Measurements from ENCODE around the gene CTU2.

Gene CTU2

GRCh38 chr16:88695218-88695617 lies 11.1 kb upstream of the CTU2 start:
- H3K4me1 ChIP-seq (ENCODE audit: insufficient read depth, low read length, severe bottlenecking), result no peaks in the 10 kb centered on the region
- H3K36me3 ChIP-seq (ENCODE audit: insufficient read depth, low read length), result peaks cover 7% of the 10 kb centered on the region; the same call in 1 of the 2 replicates
- H3K4me3 ChIP-seq (ENCODE audit: low read depth, low read length, poor library complexity, severe bottlenecking), result no peak overlapping the region
- no peaks in the 10 kb centered on the region for H4K20me1 ChIP-seq (ENCODE audit: insufficient read depth, low read length)
- no peak overlapping the region for H3K27ac ChIP-seq (ENCODE audit: low read depth, low read length, poor library complexity, severe bottlenecking)
- H3K9me2 ChIP-seq (ENCODE audit: low read depth, low read length), result no peaks in the 10 kb centered on the region
- no peak overlapping the region for H2AFZ ChIP-seq (ENCODE audit: low read length)
- H3K9me3 ChIP-seq (ENCODE audit: low read length), result no peaks in the 10 kb centered on the region
- H3K27me3 ChIP-seq (ENCODE audit: insufficient read depth, low read length), result peaks cover 16% of the 10 kb centered on the region; the same call in 1 of the 2 replicates
- H3K9ac ChIP-seq (ENCODE audit: low read length), result no peak overlapping the region
- TF ChIP-seq EZH2 (IDR thresholded peaks at IDR 0.05; ENCODE audit: borderline replicate concordance, low read length) (no peak), CTCF (IDR thresholded peaks at IDR 0.05; ENCODE audit: low read length) (no peak)
- H3K79me2 ChIP-seq (ENCODE audit: insufficient read depth, low read length), result no peaks in the 10 kb centered on the region
- H3K4me2 ChIP-seq (ENCODE audit: low read length), result no peak overlapping the region
- H3F3A ChIP-seq (ENCODE audit: insufficient read depth, low read length), result no peaks in the 10 kb centered on the region

- no peaks in the 10 kb centered on the region for H3F3A ChIP-seq (ENCODE audit: insufficient read depth, low read length)
- no peaks in the 10 kb centered on the region for H3K9me2 ChIP-seq (ENCODE audit: low read depth, low read length)
- no peak overlapping the region for H3K27ac ChIP-seq (ENCODE audit: low read depth, low read length, poor library complexity, severe bottlenecking)
- H3K9me3 ChIP-seq (ENCODE audit: low read length), result no peaks in the 10 kb centered on the region
- no peak overlapping the region for H3K4me2 ChIP-seq (ENCODE audit: low read length)
- no peak overlapping the region for H3K9ac ChIP-seq (ENCODE audit: low read length)
- H2AFZ ChIP-seq (ENCODE audit: low read length), result no peak overlapping the region
- no peaks in the 10 kb centered on the region for H3K79me2 ChIP-seq (ENCODE audit: insufficient read depth, low read length)
- peaks cover 7% of the 10 kb centered on the region; the same call in 1 of the 2 replicates for H3K36me3 ChIP-seq (ENCODE audit: insufficient read depth, low read length)
- TF ChIP-seq CTCF (IDR thresholded peaks at IDR 0.05; ENCODE audit: low read length) (no peak), EZH2 (IDR thresholded peaks at IDR 0.05; ENCODE audit: borderline replicate concordance, low read length) (no peak)
- H3K4me1 ChIP-seq (ENCODE audit: insufficient read depth, low read length, severe bottlenecking), result peaks cover 3% of the 10 kb centered on the region
- H3K4me3 ChIP-seq (ENCODE audit: low read depth, low read length, poor library complexity, severe bottlenecking), result no peak overlapping the region
- H3K27me3 ChIP-seq (ENCODE audit: insufficient read depth, low read length), result peaks cover 11% of the 10 kb centered on the region; the same call in 1 of the 2 replicates
- no peaks in the 10 kb centered on the region for H4K20me1 ChIP-seq (ENCODE audit: insufficient read depth, low read length)
These were observed 10.6 kb upstream of the CTU2 start for GRCh38 chr16:88695753-88696152.

GRCh38 chr16:88696441-88696840 lies 9.9 kb upstream of the CTU2 start:
- no peaks in the 10 kb centered on the region for H4K20me1 ChIP-seq (ENCODE audit: insufficient read depth, low read length)
- peaks cover 7% of the 10 kb centered on the region; the same call in 1 of the 2 replicates for H3K36me3 ChIP-seq (ENCODE audit: insufficient read depth, low read length)
- no peak overlapping the region for H3K27ac ChIP-seq (ENCODE audit: low read depth, low read length, poor library complexity, severe bottlenecking)
- peaks cover 10% of the 10 kb centered on the region for H3K4me1 ChIP-seq (ENCODE audit: insufficient read depth, low read length, severe bottlenecking)
- H3K4me3 ChIP-seq (ENCODE audit: low read depth, low read length, poor library complexity, severe bottlenecking), result no peak overlapping the region
- H3K4me2 ChIP-seq (ENCODE audit: low read length), result no peak overlapping the region
- no peaks in the 10 kb centered on the region for H3K9me3 ChIP-seq (ENCODE audit: low read length)
- H3K27me3 ChIP-seq (ENCODE audit: insufficient read depth, low read length), result peaks cover 8% of the 10 kb centered on the region; the same call in 1 of the 2 replicates
- H3K9me2 ChIP-seq (ENCODE audit: low read depth, low read length), result no peaks in the 10 kb centered on the region
- H3F3A ChIP-seq (ENCODE audit: insufficient read depth, low read length), result no peaks in the 10 kb centered on the region
- no peak overlapping the region for H2AFZ ChIP-seq (ENCODE audit: low read length)
- TF ChIP-seq EZH2 (IDR thresholded peaks at IDR 0.05; ENCODE audit: borderline replicate concordance, low read length) (no peak), CTCF (IDR thresholded peaks at IDR 0.05; ENCODE audit: low read length) (no peak)
- H3K9ac ChIP-seq (ENCODE audit: low read length), result no peak overlapping the region
- no peaks in the 10 kb centered on the region for H3K79me2 ChIP-seq (ENCODE audit: insufficient read depth, low read length)
